Effector memory CD8-positive, alpha-beta T cell (primary cell): ENCODE measurements around the gene NUP98.

Source experiments
- ATAC-seq: fragments of 150-1000 bp; cut with Tn5 transposase; replicated peaks from 2 replicates; pipeline ENCODE4 v1.10.0; 2021; ENCODE audit warnings: mild to moderate bottlenecking, moderate library complexity
- DNase-seq, 3 experiments: peaks; one replicate each; pipeline ENCODE4 v3.0.0; 2021
- H3K27ac Mint-ChIP-seq, 2 donors: one replicate each; pipeline ENCODE4 v1.8.0; 2022; ENCODE audit warnings: mild to moderate bottlenecking in 2 of 2, mixed read lengths in 2 of 2, moderate library complexity in 2 of 2
- H3K27me3 Mint-ChIP-seq, 2 donors: one replicate each; pipeline ENCODE4 v1.8.0; 2022; ENCODE audit warnings: mixed read lengths in 2 of 2
- H3K36me3 Mint-ChIP-seq: one replicate; pipeline ENCODE4 v1.8.0; 2022; ENCODE audit warnings: mild to moderate bottlenecking, moderate library complexity, mixed read lengths; ENCODE audit not compliant: insufficient read depth
- H3K4me1 Mint-ChIP-seq, 2 donors: one replicate each; pipeline ENCODE4 v1.8.0; 2022; ENCODE audit warnings: low read depth in 2 of 2, mixed read lengths in 2 of 2
- H3K4me3 Mint-ChIP-seq, 2 donors: one replicate each; pipeline ENCODE4 v1.8.0; 2022; ENCODE audit warnings: mild to moderate bottlenecking in 2 of 2, mixed read lengths in 2 of 2, moderate library complexity in 2 of 2
- H3K9me3 Mint-ChIP-seq, 2 donors: one replicate each; pipeline ENCODE4 v1.8.0; 2022; ENCODE audit warnings: mixed read lengths in 2 of 2

The NUP98 gene

DNA sequence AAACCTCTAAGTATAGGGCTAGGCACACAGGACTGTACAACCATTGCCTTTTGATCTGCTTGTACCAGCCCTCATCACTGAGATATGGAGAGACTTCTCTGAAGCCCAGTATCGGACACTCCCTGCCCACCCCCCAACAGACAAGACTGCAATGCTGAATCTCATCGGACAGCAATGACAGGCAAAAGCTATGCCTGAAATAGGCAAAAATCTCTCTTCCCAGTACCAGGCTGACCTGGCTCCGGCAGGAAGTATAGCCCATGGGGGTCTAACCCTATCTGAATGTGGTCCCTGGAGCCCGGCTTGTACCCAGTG lies 37.0 kb upstream of the NUP98 start:
- H3K27ac Mint-ChIP-seq, result peak overlapping the region; percentile 94 to 95
- H3K36me3 Mint-ChIP-seq, result peaks cover 69% of the 10 kb centered on the region

DNA sequence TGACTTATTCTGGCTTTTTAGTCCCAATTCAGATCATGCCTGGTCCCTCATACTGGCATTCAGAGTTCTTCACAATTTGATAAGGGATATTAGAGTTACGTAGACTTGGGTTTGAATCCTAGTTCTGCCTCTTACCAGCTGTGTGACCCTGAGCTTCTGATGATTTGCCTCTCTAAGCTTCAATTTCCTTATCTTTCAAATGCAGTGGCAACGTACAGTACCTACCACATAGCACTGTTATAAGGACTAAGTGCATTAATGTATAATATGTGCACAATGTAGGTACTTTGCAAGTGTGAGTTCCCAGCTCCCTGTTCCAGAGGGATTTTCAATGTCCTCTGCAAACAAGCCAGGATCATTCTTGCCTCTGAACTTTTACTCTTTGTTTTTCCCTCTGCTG lies 36.1 kb upstream of the NUP98 start:
- Mint-ChIP-seq H3K9me3 (no peaks in the 10 kb centered on the region), H3K4me1 (peaks cover 69 to 74% of the 10 kb centered on the region in 2 donors), H3K36me3 (peaks cover 68% of the 10 kb centered on the region), H3K4me3 (peak overlapping the region; percentile 88), H3K27ac (peak overlapping the region; percentile 94 to 95), H3K27me3 (no peaks in the 10 kb centered on the region)
- ATAC-seq (no peak), DNase-seq (no peak)

More for the DNA sequence above, 37.0 kb upstream of the NUP98 start:
- ATAC-seq (no peak), DNase-seq (no peak)
- peaks cover 75 to 81% of the 10 kb centered on the region in 2 donors for H3K4me1 Mint-ChIP-seq
- no peaks in the 10 kb centered on the region for H3K27me3 Mint-ChIP-seq
- no peaks in the 10 kb centered on the region for H3K9me3 Mint-ChIP-seq
- peak overlapping the region; percentile 88 for H3K4me3 Mint-ChIP-seq

DNA sequence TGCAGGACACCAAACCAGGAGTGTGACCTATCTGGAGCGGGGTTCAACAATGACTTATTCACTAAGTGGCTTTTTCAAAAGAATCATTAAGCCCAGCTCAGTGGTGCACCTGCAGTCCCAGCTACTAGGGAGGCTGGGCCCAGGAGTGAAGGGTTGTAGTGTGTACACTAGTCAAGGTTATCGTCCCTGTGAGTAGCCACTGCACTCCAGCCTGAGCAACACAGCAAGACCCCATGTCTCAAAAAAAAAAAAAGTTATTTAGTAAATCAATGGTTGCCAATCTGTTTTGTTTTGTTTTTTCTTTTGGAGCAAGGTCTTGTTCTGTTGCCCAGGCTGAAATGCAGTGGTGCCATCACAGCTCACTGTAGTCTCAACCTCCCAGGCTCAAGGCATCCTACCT lies 35.5 kb upstream of the NUP98 start:
- peak overlapping the region; percentile 89 to 94 for H3K27ac Mint-ChIP-seq
- peak overlapping the region; percentile 88 for H3K4me3 Mint-ChIP-seq
- peaks cover 68 to 69% of the 10 kb centered on the region in 2 donors for H3K4me1 Mint-ChIP-seq
- DNase-seq (no peak), ATAC-seq (no peak)
- peaks cover 62% of the 10 kb centered on the region for H3K36me3 Mint-ChIP-seq
- H3K27me3 Mint-ChIP-seq, result no peaks in the 10 kb centered on the region
- no peaks in the 10 kb centered on the region for H3K9me3 Mint-ChIP-seq

DNA sequence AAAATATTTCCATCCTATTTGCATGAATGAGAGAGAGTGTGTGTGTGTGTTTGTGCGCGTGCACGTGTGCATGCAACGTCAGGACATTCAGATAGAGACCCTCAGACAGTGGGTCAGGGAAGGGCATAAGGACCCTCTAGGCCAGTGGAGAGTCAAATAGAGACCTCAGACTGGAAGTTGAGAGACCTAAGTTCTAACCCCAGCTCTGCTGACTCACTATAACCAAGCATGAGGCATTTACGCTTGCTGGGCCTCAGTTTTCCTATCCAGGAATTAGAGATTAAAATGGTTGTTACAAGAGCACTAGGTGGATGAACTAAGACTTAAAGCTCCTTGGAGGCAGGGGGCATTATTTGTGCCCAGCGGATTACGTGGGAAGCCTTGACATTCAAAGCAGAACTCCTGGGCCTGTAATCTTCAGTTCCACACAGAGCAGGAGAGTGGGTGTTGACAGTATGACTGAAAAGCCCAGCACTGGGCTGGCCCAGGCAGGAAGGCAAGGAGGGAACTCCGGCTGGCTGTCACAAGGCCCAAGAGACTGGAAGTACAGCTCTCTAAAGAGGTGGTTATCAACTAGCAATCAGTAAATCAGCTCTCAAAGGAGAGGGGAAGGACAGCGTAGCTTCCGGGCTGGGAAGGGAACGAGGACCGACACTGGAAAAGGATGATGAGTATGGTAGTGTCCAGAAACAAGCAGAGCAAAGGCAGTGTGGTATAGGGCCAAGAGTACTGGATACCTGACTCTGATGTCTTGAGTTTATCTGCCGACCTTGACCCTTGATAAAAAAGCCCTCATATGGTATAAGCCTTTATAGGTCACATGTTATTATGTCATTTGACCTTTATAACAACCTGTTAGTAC lies 34.3 kb upstream of the NUP98 start:
- ATAC-seq, result peak; percentile 44
- Mint-ChIP-seq H3K4me1 (peaks cover 66 to 71% of the 10 kb centered on the region in 2 donors), H3K9me3 (no peaks in the 10 kb centered on the region), H3K4me3 (peak overlapping the region; percentile 71 to 88), H3K27me3 (no peaks in the 10 kb centered on the region), H3K36me3 (peaks cover 64% of the 10 kb centered on the region), H3K27ac (peak overlapping the region; percentile 89 to 94)
- no peak for DNase-seq

DNA sequence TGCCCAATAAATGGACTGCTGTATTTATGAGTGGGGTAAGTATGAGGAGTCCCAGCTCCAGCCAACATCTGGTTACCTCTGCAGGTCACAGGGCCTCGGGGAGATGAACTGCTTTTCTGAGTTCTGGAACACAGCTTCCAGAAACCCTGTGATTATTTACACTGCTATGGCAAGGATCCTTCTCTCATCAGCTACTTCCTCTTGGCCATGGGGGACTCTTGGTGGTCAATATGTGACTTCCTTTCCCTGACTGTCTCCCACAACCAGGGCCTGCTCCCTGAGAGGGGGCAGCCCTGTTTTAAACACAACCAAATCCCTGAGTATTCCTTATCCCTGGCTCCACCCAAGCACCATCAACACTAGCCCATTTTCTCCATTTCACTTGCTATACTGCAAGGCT lies 33.4 kb upstream of the NUP98 start:
- Mint-ChIP-seq H3K27me3 (no peaks in the 10 kb centered on the region), H3K4me3 (peak overlapping the region; percentile 18 to 88), H3K36me3 (peaks cover 66% of the 10 kb centered on the region), H3K4me1 (peaks cover 67 to 74% of the 10 kb centered on the region in 2 donors), H3K27ac (peak overlapping the region; percentile 89 to 94), H3K9me3 (no peaks in the 10 kb centered on the region)
- ATAC-seq, result no peak
- DNase-seq, result no peak

DNA sequence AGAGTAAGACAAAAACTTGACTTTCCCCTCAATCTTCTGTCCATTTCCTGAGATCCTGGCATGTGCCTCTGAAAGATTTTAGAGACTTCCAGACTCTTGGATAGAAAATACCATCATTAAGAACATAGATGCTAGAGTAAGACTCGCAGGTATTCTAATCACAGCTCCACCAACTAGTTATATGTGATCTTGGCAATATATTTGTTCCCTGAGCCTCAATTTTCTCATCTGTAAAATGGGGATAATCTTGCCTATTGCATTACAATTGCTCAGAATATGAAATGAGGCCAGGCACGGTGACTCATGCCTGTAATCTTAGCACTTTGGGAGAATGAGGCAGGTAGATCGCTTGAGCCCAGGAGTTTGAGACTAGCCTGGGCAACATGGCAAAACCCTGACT lies 32.7 kb upstream of the NUP98 start:
- DNase-seq, result no peak
- H3K9me3 Mint-ChIP-seq, result no peaks in the 10 kb centered on the region
- peak overlapping the region; percentile 89 to 94 for H3K27ac Mint-ChIP-seq
- peaks cover 64% of the 10 kb centered on the region for H3K36me3 Mint-ChIP-seq
- no peak for ATAC-seq
- H3K27me3 Mint-ChIP-seq, result no peaks in the 10 kb centered on the region
- peak overlapping the region in 1 of 2 donors; percentile 10 for H3K4me3 Mint-ChIP-seq
- H3K4me1 Mint-ChIP-seq, result peaks cover 65 to 69% of the 10 kb centered on the region in 2 donors

DNA sequence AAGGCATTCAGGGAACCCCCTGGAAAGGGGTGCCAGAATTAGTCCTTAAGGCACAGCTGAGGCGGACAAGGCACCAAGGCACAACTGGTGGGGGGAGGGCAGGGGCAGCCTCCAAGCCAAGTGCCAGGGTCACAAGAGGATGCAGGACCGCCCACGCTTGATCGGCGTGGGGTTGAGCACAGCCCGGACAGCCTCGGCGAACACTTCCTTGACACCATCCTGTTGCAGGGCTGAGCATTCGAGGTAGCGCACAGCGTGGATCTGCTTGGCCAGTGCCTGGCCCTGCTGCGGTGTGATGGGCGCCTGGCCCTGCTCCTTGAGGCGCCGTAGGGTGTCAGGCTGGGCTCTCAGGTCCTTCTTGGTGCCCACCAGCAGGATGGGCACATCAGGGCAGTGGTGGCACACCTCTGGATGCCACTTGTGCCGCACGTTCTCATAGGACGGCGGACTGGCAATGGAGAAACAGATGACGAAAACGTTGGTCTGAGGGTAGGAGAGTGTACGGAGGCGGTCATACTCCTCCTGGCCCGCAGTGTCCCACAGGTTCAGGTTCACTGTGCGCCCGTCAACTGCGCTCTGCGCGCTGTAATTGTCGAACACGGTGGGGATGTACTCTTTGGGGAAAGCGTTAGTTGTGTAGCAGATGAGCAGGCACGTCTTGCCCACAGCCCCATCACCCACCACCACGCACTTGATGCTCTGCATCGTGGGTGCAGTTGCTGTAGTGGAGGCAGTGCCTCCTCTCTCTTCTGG lies 30.3 kb upstream of the NUP98 start:
- Mint-ChIP-seq H3K27me3 (no peaks in the 10 kb centered on the region), H3K27ac (peak overlapping the region; percentile 79 to 92), H3K4me3 (no peak overlapping the region), H3K36me3 (peaks cover 49% of the 10 kb centered on the region), H3K9me3 (no peaks in the 10 kb centered on the region), H3K4me1 (peaks cover 54 to 56% of the 10 kb centered on the region in 2 donors)
- no peak for DNase-seq
- no peak for ATAC-seq

DNA sequence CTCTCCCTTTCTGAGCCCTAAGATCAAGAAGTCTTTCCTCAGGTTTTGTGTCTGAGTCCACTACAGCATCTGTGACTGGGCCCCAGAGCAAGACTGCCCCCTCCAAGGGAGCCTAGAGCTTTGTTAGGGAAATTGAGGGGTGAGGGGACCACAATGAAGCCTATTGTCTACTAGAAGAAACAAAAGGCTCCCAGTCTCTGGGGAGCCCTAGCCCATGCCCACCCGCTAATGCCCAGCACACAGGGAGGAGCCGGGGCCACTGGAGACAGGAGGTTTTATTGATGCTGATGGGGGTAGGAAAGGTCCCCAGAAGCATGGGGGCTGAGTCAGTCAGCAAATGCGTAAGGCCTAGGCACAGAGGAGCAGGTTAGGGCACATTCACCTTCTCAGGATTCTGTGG lies 29.4 kb upstream of the NUP98 start:
- H3K36me3 Mint-ChIP-seq, result peaks cover 49% of the 10 kb centered on the region
- peaks cover 45 to 47% of the 10 kb centered on the region in 2 donors for H3K4me1 Mint-ChIP-seq
- H3K4me3 Mint-ChIP-seq, result no peak overlapping the region

DNA sequence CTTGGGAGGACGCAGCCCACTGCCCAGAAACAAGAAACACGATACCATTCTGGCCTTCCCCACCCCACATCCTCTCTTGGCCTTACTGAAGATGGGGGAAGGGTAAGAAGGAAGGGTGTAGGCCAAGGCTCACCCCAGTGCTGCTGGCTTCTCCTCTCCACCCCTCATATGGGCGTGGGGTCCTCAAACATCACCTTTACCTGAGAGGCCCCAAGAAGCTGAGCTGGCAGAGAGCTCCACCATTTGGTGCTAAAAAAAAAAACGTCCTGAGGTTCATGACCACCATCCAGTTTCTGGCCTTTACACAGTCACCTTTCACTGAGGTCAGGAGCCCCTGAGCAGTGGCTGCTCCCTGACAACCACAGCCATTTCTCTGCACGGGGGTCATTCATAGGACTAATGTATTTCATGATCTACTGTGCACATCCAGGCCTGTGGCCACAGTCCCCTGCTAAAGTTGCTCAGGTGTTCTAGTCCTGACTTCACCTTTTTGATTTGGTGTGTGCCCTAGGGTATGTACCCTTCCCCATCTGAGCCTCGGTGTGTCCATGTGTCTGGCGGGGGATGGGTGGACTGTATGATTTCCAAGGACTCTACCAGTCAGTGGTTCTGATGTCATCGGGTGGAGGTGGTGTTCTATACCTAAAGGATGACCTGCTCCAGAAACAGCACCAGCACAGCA lies 28.3 kb upstream of the NUP98 start:
- Mint-ChIP-seq H3K4me1 (peaks cover 34 to 36% of the 10 kb centered on the region in 2 donors), H3K27ac (peak overlapping the region; percentile 91 to 92), H3K4me3 (no peak overlapping the region), H3K9me3 (no peaks in the 10 kb centered on the region), H3K27me3 (no peaks in the 10 kb centered on the region), H3K36me3 (peaks cover 41% of the 10 kb centered on the region)
- DNase-seq, result no peak
- no peak for ATAC-seq

More for the DNA sequence above, 29.4 kb upstream of the NUP98 start:
- Mint-ChIP-seq H3K27me3 (no peaks in the 10 kb centered on the region), H3K27ac (peak overlapping the region; percentile 91 to 92), H3K9me3 (no peaks in the 10 kb centered on the region)
- ATAC-seq, result no peak
- no peak for DNase-seq

DNA sequence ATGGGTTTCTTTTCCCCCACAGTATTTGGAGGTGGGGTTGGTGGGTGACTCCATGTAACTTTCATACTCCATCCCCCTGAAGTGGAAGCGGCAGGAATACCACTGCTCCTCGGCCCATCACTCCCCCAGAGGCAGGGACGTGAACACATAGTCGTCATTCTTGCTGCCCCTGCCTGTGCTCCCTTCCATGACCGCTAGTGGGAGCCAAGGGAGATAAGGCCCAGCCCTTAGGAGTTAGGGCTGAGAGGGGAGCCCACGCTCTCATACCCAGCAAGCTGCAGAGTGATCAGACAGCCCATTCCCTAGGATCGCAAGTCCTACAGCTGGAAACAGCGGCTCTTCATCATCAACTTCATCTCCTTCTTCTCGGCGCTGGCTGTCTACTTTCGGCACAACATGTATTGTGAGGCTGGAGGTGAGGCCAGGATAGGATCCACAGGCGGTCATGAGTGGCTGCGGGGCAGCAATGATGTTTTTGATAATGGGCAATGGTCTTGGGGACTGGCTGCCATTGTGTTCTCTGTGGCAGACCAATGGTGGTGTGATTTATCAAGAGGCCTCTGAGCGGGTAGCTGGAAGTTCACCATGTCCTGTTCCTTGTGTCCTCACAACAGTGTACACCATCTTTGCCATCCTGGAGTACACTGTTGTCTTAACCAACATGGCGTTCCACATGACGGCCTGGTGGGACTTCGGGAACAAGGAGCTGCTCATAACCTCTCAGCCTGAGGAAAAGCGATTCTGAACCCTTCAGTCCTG lies 27.5 kb upstream of the NUP98 start:
- Mint-ChIP-seq H3K27ac (peak overlapping the region; percentile 90 to 92), H3K4me1 (peaks cover 33 to 35% of the 10 kb centered on the region in 2 donors), H3K36me3 (peaks cover 34% of the 10 kb centered on the region), H3K9me3 (no peaks in the 10 kb centered on the region), H3K27me3 (no peaks in the 10 kb centered on the region), H3K4me3 (no peak overlapping the region)
- peak; percentile 99 for ATAC-seq
- peak; percentile 82 to 88 (median 85) for DNase-seq

DNA sequence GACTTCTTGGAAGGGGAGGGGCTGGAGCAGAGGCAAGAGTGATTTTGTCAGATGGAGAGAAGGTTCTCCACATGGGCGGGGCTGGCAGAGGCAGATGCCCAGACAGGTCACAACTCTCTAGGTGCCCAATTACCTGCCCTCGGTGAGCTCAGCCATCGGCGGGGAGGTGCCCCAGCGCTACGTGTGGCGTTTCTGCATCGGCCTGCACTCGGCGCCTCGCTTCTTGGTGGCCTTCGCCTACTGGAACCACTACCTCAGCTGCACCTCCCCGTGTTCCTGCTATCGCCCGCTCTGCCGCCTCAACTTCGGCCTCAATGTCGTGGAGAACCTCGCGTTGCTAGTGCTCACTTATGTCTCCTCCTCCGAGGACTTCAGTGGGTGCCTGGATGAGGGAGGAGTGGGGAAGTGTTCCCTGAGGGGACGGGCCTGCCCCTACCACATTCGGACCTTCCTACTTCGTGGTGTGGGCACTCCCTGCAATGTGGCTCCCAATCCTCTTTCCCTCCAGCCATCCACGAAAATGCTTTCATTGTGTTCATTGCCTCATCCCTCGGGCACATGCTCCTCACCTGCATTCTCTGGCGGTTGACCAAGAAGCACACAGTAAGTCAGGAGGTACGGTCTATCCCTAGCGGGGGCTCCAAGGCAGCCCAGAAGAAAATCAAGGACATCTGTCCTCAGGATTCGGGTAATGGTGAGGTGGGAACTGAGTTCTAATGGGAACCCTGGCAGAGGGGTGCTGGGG lies 26.6 kb upstream of the NUP98 start:
- DNase-seq (no peak), ATAC-seq (no peak)
- no peak overlapping the region for H3K4me3 Mint-ChIP-seq
- peak overlapping the region; percentile 90 to 92 for H3K27ac Mint-ChIP-seq
- no peaks in the 10 kb centered on the region for H3K9me3 Mint-ChIP-seq
- H3K4me1 Mint-ChIP-seq, result peaks cover 35% of the 10 kb centered on the region in 2 donors
- no peaks in the 10 kb centered on the region for H3K27me3 Mint-ChIP-seq
- peaks cover 25% of the 10 kb centered on the region for H3K36me3 Mint-ChIP-seq

DNA sequence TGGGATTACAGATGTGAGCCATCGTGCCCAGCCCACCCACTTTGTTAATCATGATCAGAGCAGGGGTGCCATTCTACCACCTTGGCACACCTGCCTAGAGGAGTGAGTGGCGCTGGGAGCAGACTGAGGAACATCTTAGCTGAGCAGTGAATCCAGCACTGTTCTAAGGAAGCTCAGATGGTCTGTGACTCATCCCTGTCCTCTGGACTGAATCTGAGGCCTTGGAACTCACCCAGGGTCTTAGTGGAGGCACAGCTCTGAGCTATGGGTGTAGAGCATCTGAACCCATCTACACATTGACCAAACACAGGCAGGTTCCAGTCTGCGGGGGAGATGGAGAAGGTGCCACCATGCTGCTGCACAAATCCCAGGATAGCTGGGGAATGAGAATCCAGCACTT lies 25.9 kb upstream of the NUP98 start:
- no peak for ATAC-seq
- DNase-seq, result no peak
- peaks cover 23% of the 10 kb centered on the region for H3K36me3 Mint-ChIP-seq
- H3K4me3 Mint-ChIP-seq, result no peak overlapping the region
- no peaks in the 10 kb centered on the region for H3K9me3 Mint-ChIP-seq
- peaks cover 35% of the 10 kb centered on the region in 2 donors for H3K4me1 Mint-ChIP-seq
- peak overlapping the region; percentile 90 to 92 for H3K27ac Mint-ChIP-seq
- no peaks in the 10 kb centered on the region for H3K27me3 Mint-ChIP-seq
